Nucleus accumbens (tissue), 56 donors: ENCODE results near the gene PNPLA7.
"Not testable (repeated sequence)": the region's sequence is repeated elsewhere in the genome, so short reads cannot be mapped to it uniquely, and the experiment has no call there.

Source experiments
- DNase-seq, 56 donors: peaks; one replicate each; lab custom pipeline; 2025; lab: John Stamatoyannopoulos, UW

The PNPLA7 gene

DNA sequence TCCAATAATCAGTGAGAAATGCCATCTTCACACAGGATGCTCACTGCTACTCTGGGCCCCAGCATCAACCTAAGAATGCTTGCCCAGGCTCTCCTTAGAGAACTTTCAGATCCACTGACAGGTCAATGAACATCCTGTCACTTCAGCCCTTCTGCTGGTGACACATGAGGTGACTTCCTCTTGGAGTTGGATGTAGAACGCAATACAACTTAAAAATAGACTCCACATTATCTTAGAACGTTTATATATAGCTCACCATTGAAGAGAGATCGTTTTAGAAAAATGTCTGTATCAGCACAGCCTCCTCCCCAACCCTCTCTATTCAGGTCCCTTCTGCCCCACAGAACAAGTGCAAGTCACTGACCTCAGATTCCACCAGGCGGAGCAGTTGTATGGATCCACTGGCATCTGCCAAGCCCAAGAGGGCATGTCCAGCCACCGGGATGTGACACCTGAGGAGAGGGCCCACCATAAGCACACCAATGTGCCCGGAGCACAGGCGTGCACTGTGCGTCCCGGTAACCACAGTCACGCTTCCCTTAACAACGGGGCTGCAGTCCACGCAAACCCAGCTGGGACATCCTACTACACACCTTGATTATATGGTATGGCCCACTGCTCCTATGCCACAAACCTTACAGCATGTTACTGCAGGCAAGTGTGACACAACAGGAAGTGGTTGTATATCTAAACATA lies 25.7 kb upstream of the PNPLA7 start:
- no peak for DNase-seq

DNA sequence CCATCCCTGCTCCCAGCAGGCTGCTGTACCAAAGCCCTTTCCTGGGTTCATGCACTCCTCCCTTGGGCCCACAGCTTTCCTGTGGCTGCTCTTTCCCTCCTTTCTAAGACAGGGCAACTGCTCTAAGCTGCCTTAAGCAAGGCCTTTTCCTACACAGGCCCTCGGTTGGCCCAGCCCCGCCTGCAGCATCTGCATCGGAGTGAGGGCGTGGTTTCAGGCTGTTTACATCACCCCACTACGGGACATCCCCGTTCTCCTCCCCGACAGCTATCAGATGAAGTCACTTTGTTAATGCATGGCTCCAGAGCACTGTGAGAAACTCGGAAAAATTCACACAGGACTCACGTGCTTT lies 25.1 kb upstream of the PNPLA7 start:
- DNase-seq: peak in 10 of 56 donors; percentile 7 to 71 (median 30)

DNA sequence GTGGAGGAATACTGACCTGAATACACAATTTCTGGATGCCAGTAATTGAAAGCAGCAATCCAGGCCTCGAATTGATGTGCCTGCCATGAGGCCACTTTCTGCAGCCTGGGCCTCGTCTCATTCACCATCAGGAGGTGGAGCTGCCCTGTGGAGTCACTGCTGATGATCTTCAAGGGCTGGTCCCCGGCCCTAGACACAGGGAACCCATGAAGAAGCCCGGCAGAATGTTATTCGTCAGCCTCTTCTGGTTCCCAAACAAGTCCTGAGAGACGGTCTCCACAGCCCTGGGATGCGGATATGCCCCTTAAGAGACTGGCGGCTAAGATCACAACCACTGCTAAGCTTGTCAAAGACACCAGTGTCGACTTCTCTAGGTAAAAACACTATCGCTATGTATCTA lies 24.0 kb upstream of the PNPLA7 start:
- DNase-seq: no peak

DNA sequence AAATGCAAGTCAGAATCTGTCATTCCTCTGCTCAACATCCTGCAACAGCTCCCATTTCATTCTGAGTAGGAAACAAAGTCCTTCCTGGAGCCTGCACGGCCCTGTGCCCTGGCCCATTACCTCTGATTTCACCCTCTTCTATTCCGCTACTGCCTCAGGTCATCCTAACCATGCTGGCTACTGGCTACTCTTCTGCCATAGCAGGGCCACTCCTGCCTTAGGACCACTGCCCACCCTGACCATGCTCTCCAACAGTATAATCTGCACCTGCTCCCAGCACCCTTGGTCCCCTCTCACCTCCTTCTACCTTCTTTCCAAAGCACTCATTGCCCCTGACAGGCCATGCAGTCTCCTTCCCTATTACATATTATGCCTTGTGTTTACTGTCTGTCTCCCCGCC lies 20.4 kb upstream of the PNPLA7 start:
- DNase-seq: no peak

DNA sequence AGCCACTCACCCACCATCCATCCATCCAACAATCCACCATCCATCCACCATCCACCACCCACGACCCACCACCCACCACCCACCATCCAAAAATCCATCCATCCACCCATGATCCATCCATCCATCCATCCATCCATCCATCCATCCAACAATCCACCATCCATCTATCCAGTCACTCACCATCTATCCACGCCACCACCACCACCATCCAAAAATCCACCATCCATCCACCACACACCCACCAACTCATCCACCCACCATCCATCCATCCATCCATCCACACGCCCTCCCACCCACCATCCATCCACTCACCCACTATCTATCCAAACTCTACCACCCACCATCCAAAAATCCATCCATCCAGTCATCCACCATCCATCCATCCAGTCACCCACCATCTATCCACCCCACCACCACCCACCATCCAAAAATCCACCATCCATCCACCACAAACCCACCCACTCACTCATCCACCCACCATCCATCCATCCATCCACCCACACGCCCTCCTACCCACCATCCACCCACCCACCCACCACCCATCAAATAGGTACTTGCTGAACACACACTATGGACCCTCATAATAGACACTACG lies 19.5 kb upstream of the PNPLA7 start:
- DNase-seq: no peak

DNA sequence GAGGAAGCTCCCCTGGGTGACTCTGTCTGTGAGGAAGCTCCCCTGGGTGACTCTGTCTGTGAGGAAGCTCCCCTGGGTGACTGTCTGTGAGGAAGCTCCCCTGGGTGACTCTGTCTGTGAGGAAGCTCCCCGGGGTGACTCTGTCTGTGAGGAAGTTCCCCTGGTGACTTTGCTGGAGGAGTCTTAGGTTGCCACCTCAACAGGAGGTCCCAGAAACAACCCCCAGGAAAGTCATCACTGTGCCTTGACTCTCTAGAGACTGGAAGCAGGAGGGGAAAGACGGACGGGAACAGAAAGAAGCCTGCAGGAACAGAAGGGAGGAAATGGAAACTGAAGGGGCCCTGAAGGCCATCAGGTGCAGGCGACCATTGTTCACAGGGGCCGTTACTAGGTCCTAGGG lies 18.2 kb upstream of the PNPLA7 start:
- not testable (repeated sequence) for DNase-seq

DNA sequence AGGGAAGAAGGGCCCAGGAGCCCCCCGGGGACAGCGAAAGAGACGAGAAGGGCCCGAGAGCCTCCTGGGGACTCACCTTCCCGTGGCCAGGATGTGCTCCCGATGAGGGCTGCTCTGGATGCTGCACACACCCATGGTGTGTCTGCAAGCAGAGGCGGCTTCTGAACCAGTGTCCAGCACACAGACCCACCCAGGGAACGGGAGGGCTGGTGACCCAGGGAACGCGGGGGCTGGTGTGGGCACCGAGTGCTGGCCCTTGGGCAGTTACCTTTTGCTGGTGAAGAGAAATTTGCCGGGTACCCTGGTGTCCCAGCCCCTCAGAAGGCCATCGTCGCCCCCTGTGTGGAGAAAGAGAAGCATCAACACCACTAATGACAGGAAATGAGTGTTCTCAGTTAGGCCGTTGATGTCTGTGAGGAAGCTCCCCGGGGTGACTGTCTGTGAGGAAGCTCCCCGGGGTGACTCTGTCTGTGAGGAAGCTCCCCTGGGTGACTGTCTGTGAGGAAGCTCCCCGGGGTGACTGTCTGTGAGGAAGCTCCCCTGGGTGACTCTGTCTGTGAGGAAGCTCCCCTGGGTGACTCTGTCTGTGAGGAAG lies 14.7 kb upstream of the PNPLA7 start:
- no peak for DNase-seq

DNA sequence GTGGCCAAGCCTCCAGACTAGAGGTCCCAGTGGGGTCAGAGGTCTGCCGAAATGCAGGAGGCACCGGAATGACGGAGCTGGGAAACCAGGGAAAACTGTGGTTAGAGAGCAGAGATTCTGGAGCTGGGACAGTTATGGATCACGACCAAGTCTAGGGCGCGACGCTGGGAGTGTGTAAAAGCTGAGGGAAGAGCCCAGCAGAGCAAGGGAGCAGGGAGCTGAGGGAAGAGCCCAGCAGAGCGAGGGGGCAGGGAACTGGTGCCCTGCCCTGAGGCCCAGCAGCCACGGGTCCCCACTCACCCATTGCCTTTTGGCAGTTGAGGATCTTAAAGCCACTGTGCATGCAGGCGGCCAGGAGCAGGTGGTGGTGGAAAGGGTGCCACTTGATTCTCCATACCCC lies 13.9 kb upstream of the PNPLA7 start:
- DNase-seq: no peak

DNA sequence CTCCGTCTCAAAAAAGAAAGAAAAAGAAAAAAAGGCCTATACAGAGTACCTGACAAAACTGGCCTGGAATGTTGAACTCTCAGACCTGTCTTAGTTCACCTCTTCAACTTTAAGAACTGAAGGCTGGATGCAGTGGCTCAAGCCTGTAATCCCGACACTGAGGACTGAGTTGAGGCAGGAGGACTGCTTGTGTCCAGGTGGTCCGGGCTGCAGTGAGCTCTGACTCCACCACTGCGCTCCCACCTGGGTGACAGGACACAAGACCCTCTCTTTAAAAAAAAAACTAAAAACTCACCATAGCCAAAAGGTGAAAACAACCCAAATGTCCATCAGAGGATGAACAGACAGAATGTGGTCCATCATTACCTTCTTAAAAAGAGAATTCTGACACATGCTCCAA lies 7.9 kb upstream of the PNPLA7 start:
- DNase-seq: no peak

DNA sequence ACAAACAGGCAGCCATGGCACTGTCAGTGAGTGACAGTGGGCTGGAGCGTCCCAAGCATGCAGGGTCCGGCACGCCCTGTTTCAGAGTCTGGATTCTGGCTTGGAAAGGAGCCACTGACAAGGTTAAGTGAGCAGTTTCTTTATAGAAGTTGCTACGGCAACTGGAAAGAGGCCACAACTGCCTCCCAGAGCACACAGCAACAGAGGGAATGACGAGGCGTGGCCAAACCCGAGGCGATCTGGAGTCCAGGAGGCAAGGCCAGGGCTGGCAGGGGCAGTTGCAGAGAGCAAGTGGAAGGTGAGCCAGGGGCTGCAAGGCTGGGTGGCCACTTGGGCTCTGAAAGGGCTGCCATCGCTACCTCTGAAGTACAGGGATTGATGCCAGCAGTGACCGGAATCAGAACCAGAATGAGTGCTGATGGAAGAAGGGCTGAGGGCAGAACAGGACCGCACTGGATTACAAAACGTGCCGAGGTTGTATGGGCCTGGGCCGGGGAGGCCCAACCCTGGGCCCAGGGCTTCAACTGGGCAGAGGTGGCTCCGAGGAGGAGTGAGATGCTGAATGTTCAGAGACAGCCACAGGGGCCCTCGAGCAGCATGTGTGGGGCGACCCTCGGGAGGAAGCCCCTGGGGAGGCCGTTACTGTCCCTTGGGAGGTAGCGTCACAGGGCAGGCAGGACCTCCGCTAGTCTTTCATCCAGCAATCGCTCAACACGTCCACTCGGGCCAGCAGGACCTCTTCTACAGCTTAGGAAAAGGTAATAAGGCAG lies 6.1 kb upstream of the PNPLA7 start:
- DNase-seq: no peak

DNA sequence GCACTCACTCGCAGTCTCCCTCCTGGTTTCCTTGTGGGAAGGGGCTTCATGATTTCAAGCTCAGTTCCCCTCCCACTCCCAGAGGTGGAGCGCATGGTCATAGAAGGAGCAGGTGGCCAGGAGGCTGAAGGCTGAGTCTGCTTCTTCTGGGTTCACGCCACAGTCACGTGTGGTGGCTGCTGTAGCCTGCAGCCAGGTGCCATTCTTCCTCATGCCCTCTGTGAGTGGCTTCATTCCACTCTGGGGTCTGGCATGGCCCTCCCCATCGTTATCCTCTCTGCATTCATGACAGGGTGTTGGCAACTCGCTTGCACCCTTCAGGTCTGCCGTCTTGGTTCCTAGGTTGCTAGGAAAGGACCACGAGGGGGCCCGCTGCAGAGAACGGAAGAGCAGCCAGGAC lies 5.0 kb upstream of the PNPLA7 start:
- no peak for DNase-seq

DNA sequence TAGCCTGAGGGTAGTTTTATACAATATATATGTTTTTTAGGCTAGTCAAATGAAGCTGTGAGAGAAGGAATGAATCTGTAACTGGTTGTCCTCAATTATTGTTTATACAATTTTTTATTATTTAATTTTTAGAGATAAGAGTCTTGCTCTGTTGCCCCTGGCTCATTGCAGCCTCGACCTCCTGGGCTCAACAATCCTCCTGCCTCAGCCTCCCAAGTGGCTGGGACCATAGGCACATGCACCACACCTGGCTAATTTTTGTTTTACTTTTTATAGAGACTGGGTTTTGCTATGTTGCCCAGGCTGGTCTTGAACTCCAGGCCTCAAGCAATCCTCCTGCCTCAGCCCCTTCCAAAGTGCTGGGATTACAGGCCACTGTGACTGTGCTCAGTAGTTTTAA lies 4.1 kb upstream of the PNPLA7 start:
- DNase-seq: no peak

DNA sequence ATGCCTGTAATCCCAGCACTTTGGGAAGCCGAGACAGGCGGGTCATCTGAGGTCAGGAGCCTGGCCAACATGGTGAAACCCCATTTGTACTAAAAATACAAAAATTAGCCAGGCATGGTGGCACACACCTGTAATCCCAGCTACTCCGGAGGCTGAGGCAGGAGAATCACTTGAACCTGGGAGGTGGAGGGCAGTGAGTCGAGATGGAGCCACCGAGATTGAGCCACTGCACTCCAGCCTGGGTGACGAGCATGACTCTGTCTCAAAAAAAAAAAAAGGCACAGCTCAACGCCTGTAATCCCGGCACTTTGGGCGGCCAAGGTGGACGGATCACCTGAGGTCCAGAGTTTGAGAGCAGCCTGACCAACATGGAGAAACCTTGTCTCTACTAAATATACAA lies 3.5 kb upstream of the PNPLA7 start:
- DNase-seq: not testable (repeated sequence)

DNA sequence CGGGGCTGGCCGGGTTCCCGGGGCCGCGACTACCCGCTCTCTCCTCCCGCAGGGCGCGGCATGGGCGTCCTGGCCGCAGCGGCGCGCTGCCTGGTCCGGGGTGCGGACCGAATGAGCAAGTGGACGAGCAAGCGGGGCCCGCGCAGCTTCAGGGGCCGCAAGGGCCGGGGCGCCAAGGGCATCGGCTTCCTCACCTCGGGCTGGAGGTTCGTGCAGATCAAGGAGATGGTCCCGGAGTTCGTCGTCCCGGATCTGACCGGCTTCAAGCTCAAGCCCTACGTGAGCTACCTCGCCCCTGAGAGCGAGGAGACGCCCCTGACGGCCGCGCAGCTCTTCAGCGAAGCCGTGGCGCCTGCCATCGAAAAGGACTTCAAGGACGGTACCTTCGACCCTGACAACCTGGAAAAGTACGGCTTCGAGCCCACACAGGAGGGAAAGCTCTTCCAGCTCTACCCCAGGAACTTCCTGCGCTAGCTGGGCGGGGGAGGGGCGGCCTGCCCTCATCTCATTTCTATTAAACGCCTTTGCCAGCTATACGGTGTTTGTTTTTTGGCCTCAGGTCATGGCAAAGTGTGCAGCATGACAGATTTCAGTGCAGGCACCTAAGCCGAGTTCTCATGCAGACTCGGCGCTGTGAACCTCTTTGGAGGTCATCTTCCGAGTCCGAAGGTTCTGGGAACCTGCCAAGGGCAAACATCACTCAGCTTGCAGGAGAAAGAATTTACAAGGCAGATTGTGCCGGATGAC lies 2.0 kb upstream of the PNPLA7 start:
- peak in 3 of 56 donors; percentile 57 to 63 (median 62) for DNase-seq

DNA sequence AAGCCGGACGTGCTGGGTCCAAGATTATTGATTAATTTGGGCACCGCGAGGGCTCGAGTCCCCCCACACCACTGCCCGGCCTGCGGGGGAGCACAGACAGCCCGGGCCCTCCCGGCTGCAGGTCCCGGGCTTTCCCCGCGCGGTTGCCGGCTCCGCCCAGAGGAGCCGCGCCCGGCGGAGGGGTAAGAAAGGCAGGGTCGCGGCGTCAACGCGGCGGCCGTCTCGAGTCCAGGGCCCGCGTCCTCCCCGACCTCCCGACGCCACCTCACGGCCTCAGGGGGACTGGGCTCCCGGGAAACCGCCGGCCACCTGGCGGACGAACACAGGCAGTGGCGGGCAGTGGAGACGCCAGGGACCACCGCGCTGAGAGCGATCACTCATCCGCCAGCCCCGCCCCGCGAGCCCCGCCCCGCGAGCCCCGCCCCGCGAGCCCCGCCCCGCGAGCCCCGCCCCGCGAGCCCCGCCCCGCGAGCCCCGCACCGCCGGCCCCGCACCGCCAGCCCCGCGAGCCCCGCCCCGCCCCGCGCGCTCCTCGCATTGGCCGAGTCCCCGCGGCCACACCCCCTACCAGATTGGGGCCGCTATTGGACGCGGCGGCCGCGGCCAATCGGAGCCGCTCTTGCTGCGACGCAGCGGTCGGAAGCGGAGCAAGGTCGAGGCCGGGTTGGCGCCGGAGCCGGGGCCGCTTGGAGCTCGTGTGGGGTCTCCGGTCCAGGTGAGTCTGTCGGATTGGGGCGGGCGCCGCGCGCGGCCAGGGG lies 1.2 kb upstream of the PNPLA7 start, which contains the start of gene MRPL41:
Gene MRPL41 (plus strand): TSS at position 616 of the 758 bp plus-strand sequence. CDS start 203 bp downstream, outside the sequence.
- DNase-seq: peak in 55 of 56 donors; percentile 32 to 95 (median 84)

DNA sequence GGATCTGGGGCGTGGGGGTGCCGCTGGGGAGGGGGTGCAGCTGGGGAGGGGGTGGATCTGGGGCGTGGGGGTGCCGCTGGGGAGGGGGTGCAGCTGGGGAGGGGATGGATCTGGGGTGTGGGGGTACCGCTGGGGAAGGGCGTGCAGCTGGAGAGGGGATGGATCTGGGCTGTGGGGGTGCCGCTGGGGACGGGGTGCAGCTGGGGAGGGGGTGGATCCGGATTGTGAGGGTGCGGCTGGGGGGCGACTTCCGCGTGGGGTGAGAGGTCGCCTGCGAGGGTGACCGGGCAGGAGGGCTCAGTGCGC lies 709 bp upstream of the PNPLA7 start:
- peak in 4 of 56 donors; percentile 31 to 58 (median 55) for DNase-seq

DNA sequence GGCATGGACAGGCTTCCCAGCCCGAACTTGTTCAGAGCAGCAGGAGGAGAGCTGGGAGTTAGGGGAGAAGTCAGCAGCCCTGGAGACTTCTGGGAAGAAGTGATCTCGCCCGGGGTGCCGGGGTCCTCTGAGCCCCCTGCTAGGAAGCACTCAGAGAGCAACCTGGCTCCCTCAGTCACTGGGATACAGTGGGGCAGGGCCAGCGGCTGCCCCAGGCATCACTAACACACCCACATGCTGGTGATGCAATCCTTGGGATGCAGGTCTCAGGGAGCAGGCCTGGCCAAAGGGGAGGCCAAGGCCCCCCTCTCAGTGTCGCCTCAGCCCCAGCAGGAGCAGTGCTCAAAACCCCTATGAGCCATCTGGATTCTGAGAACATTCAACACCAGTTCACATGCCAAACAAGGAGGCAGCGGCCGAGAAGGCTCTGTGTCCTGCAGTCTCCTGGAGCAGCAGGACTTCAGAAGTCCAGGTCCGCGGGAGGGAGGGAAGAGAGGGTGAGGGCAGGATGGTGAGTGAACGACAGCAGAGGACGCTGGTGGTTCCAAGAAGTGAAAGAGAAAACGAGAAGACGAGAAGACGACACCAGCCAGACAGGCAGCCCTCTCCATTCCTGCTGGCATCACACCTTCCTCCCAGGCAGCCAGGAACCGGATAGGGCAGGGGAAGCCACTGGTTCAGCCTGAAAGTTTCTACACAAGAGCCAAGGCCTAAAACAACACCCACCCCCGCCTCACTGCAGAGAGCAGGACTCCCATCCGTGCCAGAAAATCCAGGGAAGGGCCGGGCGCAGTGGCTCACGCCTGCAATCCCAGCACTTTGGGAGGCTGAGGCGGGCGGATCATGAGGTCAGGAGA lies 2.3 kb downstream of the PNPLA7 start:
- no peak for DNase-seq

DNA sequence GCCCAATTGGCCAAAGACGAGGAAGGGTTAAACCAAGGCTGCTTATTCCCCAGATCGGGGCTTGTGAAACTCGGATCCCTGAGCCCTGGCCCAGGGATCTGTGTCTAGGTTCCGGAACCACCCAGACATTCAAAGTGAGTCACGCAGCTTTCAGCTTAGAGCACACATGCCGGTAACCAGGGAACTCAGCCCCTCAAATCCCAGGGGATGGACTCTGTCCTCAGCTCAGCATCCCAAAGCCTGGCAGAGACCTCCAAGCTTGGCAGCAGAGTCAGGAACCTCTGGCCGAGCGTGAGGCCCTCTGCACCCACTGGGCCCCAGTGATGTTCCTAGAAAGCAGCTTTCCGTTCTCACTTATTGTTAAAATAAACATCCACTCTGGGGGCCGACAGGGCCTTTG lies 5.1 kb downstream of the PNPLA7 start:
- no peak for DNase-seq

DNA sequence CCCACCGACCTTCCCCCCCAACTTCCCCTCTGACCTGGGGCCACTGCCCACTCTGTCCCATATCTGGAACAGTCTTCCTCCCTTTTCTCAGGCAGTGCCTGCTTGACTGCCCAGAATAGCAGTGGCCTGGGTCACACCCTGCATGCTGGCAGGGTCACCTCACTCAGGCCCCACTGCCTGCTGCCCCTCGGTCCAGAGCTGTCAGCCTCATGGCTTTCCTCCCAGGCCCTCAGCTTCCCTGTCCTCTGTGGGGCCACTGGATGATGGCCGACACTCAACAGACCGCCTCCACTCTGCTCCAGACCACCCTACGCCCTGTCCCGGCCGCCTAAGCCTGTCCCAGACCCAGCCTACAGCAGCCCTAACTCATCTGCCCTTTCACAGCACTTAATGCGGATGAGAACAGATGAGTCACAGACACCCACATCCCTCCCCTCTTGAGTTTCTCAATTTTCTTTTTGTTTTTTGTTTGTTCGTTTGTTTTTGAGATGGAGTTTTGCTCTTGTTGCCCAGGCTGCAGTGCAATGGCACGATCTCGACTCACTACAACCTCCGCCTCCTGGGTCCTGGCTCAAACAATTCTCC lies 5.9 kb downstream of the PNPLA7 start:
- DNase-seq: no peak
